Astrocyte (in vitro differentiated cells and primary cell): Measurements from ENCODE around the gene STK32B. TPM values are rescaled to one million over a fixed set of nuclear protein-coding genes. Genes with fewer than 3 reads are reported as not detected.
"Not testable (repeated sequence)": the region's sequence is repeated elsewhere in the genome, so short reads cannot be mapped to it uniquely, and the experiment has no call there.

Source experiments
- DNase-seq: peaks from one replicate; pipeline ENCODE4 v3.0.0-alpha.2; 2010; ENCODE audit warnings: low read depth
- FAIRE-seq: peaks from 2 replicates; lab custom pipeline; 2011; peaks lifted over from hg19 to GRCh38; lab: Jason Lieb, UNC
- H2AFZ ChIP-seq: 2 replicates; pipeline ENCODE4 v1.6.0; 2012; ENCODE audit warnings: low read depth, low read length, inconsistent platforms
- H3K27ac ChIP-seq: 2 replicates; pipeline ENCODE4 v1.5.1; 2011; ENCODE audit warnings: low read depth, low read length, inconsistent platforms
- H3K27me3 ChIP-seq: 2 replicates; pipeline ENCODE4 v1.6.0; 2011; ENCODE audit warnings: low read length, inconsistent platforms; ENCODE audit not compliant: insufficient read depth
- H3K36me3 ChIP-seq: 2 replicates; pipeline ENCODE4 v1.5.1; 2011; ENCODE audit warnings: low read length, inconsistent platforms; ENCODE audit not compliant: insufficient read depth
- H3K4me1 ChIP-seq: 2 replicates; pipeline ENCODE4 v1.5.1; 2011; ENCODE audit warnings: low read length, inconsistent platforms; ENCODE audit not compliant: insufficient read depth
- H3K4me2 ChIP-seq: 2 replicates; pipeline ENCODE4 v1.6.0; 2012; ENCODE audit warnings: low read length, inconsistent platforms
- H3K4me3 ChIP-seq: 2 replicates; pipeline ENCODE4 v1.5.1; 2011; ENCODE audit warnings: low read depth, mild to moderate bottlenecking, low read length, inconsistent platforms; ENCODE audit not compliant: insufficient read depth
- H3K79me2 ChIP-seq: 2 replicates; pipeline ENCODE4 v1.6.0; 2012; ENCODE audit warnings: mild to moderate bottlenecking, low read length, inconsistent platforms; ENCODE audit not compliant: insufficient read depth
- H3K9ac ChIP-seq: 2 replicates; pipeline ENCODE4 v1.6.0; 2012; ENCODE audit warnings: mild to moderate bottlenecking, low read length, inconsistent platforms
- H3K9me3 ChIP-seq: 2 replicates; pipeline ENCODE4 v1.5.1; 2012; ENCODE audit warnings: low read depth, mild to moderate bottlenecking, low read length, inconsistent platforms; ENCODE audit not compliant: insufficient read depth
- H4K20me1 ChIP-seq: 2 replicates; pipeline ENCODE4 v1.6.0; 2012; ENCODE audit warnings: low read length, inconsistent platforms; ENCODE audit not compliant: insufficient read depth
- H3K27ac Mint-ChIP-seq: one replicate; pipeline ENCODE4 v1.8.0; 2021; ENCODE audit warnings: mild to moderate bottlenecking, mixed read lengths; ENCODE audit not compliant: unreplicated experiment
- H3K27me3 Mint-ChIP-seq: one replicate; pipeline ENCODE4 v1.8.0; 2021; ENCODE audit warnings: low read depth, mixed read lengths; ENCODE audit not compliant: unreplicated experiment
- H3K36me3 Mint-ChIP-seq: one replicate; pipeline ENCODE4 v1.8.0; 2021; ENCODE audit warnings: low read depth, mixed read lengths; ENCODE audit not compliant: unreplicated experiment
- H3K4me1 Mint-ChIP-seq: one replicate; pipeline ENCODE4 v1.8.0; 2021; ENCODE audit warnings: low read depth, mixed read lengths; ENCODE audit not compliant: unreplicated experiment
- H3K4me3 Mint-ChIP-seq: one replicate; pipeline ENCODE4 v1.8.0; 2021; ENCODE audit warnings: mild to moderate bottlenecking, moderate library complexity, mixed read lengths; ENCODE audit not compliant: unreplicated experiment
- H3K9me3 Mint-ChIP-seq: one replicate; pipeline ENCODE4 v1.8.0; 2021; ENCODE audit warnings: mild to moderate bottlenecking, mixed read lengths; ENCODE audit not compliant: unreplicated experiment
- CTCF ChIP-seq: IDR thresholded peaks from 2 replicates; pipeline ENCODE4 v1.5.1; 2011; ENCODE audit warnings: low read depth, mild to moderate bottlenecking, inconsistent platforms, low read length, moderate library complexity; ENCODE audit not compliant: insufficient read depth
- EZH2 ChIP-seq: IDR thresholded peaks from 2 replicates; pipeline ENCODE4 v1.6.1; 2012; ENCODE audit warnings: mild to moderate bottlenecking, low read length, inconsistent platforms; ENCODE audit not compliant: insufficient read depth
- total RNA-seq: library from RNA; stranded (reverse); gene quantifications from 2 replicates; pipeline ENCODE4 v1.2.1, GENCODE V29; 2021

STK32B gene
- total RNA-seq, 1 donor from 2014 or later, result 2.9 TPM

DNA sequence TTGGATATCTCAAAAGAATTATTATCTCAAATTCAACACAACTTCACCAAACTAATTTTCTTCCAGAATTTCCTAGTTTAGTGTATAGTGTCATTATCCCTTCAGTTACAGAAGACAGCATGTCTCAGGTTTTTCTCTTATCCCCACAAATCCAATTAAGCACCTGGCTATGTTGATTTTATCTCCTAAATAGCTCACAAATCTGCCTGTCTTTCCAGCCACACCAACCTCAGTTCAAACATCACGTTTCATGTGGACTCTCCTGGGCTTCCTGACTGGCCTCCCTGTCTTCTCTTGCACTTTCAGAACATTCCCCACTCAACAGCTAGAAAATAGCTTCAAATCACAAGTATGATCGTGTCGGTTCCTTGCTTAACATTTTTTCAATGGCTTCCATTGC lies 14.8 kb downstream of the STK32B start:
- Mint-ChIP-seq H3K36me3 (no peaks in the 10 kb centered on the region), H3K27me3 (no peaks in the 10 kb centered on the region), H3K4me1 (no peaks in the 10 kb centered on the region), H3K9me3 (no peaks in the 10 kb centered on the region), H3K27ac (no peak overlapping the region), H3K4me3 (no peak overlapping the region)
- Histone ChIP-seq H3K27me3 (no peaks in the 10 kb centered on the region), H3K9me3 (no peaks in the 10 kb centered on the region), H3K4me2 (no peak overlapping the region), H3K4me3 (no peak overlapping the region), H3K4me1 (no peaks in the 10 kb centered on the region), H4K20me1 (peaks cover 5% of the 10 kb centered on the region), H3K36me3 (no peaks in the 10 kb centered on the region), H3K9ac (no peak overlapping the region), H2AFZ (no peak overlapping the region), H3K27ac (no peak overlapping the region), H3K79me2 (no peaks in the 10 kb centered on the region)
- DNase-seq, result no peak
- TF ChIP-seq CTCF (no peak), EZH2 (no peak)
- FAIRE-seq, result no peak

DNA sequence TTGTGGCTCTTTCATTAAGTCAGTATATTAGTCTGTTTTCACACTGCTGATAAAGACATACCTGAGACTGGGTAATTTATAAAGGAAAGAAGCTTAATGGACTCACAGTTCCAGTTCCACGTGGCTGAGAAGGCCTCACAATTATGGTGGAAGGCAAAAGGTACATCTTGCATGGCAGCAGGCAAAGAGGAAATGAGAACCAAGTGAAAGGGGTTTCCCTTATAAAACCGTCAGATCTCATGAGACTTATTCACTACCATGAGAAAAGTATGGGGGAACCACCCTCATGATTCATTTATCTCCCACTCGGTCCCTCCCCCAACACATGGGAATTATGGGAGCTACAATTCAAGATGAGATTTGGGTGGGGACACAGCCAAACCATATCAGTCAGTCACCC lies 15.7 kb downstream of the STK32B start:
- not testable (repeated sequence) for H3K27me3 ChIP-seq, H3K27ac Mint-ChIP-seq, H3K9me3 ChIP-seq, H2AFZ ChIP-seq, H3K4me1 ChIP-seq, DNase-seq, H3K79me2 ChIP-seq, H3K4me1 Mint-ChIP-seq, H3K36me3 ChIP-seq, H3K36me3 Mint-ChIP-seq, H4K20me1 ChIP-seq, H3K9ac ChIP-seq, H3K27ac ChIP-seq, H3K4me3 Mint-ChIP-seq, H3K9me3 Mint-ChIP-seq, H3K27me3 Mint-ChIP-seq, H3K4me2 ChIP-seq, H3K4me3 ChIP-seq, FAIRE-seq

- no peak for TF ChIP-seq CTCF
- TF ChIP-seq EZH2, result no peak
- H3K27me3 ChIP-seq, result no peaks in the 10 kb centered on the region
- H3K27ac ChIP-seq, result no peak overlapping the region
- Mint-ChIP-seq H3K9me3 (no peaks in the 10 kb centered on the region), H3K4me1 (no peaks in the 10 kb centered on the region), H3K27ac (no peak overlapping the region), H3K4me3 (no peak overlapping the region), H3K27me3 (no peaks in the 10 kb centered on the region), H3K36me3 (no peaks in the 10 kb centered on the region)
- H3K4me1 ChIP-seq, result no peaks in the 10 kb centered on the region
- DNase-seq (no peak), FAIRE-seq (no peak)
- no peaks in the 10 kb centered on the region for H3K9me3 ChIP-seq
- H3K4me2 ChIP-seq, result no peak overlapping the region
- no peak overlapping the region for H3K9ac ChIP-seq
- no peaks in the 10 kb centered on the region for H3K36me3 ChIP-seq
- peaks cover 5% of the 10 kb centered on the region for H4K20me1 ChIP-seq
- H3K79me2 ChIP-seq, result no peaks in the 10 kb centered on the region
- no peak overlapping the region for H2AFZ ChIP-seq
- no peak overlapping the region for H3K4me3 ChIP-seq
Observed at GRCh38 chr4:5067908-5068307, 16.6 kb downstream of the STK32B start.
